GM12873 (cell line): ENCODE results near the gene CEBPG.

Experiments used
- TF ChIP-seq, protein P1 (sequence below): IDR thresholded peaks from 2 replicates; pipeline ENCODE4 v1.5.1; 2012; ENCODE audit warnings: low read depth, mild to moderate bottlenecking, moderate library complexity, low read length, control low read depth; ENCODE audit not compliant: insufficient read depth; ENCODE audit errors: missing control alignments

The CEBPG gene

DNA sequence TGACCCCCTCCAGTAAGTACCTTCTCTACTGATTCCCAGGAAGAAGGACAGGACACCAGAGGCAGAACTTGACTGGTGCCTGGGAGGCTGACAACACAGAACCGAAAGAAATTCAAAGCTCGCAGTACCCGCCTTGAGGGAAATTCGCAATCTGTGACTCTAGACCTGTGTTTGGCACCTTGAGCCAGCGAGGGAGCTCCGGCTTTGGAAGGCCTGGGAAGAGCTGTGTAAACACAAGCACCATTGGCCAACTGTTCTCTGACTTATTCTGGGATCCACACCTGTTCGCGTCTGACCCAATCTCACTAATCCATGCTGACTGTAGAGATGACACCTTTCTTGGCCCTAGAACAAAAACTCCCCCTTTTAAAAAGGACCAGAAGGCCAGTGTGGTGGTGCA lies 50.7 kb downstream of the CEBPG start:
- TF ChIP-seq, protein P1, sequence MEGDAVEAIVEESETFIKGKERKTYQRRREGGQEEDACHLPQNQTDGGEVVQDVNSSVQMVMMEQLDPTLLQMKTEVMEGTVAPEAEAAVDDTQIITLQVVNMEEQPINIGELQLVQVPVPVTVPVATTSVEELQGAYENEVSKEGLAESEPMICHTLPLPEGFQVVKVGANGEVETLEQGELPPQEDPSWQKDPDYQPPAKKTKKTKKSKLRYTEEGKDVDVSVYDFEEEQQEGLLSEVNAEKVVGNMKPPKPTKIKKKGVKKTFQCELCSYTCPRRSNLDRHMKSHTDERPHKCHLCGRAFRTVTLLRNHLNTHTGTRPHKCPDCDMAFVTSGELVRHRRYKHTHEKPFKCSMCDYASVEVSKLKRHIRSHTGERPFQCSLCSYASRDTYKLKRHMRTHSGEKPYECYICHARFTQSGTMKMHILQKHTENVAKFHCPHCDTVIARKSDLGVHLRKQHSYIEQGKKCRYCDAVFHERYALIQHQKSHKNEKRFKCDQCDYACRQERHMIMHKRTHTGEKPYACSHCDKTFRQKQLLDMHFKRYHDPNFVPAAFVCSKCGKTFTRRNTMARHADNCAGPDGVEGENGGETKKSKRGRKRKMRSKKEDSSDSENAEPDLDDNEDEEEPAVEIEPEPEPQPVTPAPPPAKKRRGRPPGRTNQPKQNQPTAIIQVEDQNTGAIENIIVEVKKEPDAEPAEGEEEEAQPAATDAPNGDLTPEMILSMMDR: no peak

DNA sequence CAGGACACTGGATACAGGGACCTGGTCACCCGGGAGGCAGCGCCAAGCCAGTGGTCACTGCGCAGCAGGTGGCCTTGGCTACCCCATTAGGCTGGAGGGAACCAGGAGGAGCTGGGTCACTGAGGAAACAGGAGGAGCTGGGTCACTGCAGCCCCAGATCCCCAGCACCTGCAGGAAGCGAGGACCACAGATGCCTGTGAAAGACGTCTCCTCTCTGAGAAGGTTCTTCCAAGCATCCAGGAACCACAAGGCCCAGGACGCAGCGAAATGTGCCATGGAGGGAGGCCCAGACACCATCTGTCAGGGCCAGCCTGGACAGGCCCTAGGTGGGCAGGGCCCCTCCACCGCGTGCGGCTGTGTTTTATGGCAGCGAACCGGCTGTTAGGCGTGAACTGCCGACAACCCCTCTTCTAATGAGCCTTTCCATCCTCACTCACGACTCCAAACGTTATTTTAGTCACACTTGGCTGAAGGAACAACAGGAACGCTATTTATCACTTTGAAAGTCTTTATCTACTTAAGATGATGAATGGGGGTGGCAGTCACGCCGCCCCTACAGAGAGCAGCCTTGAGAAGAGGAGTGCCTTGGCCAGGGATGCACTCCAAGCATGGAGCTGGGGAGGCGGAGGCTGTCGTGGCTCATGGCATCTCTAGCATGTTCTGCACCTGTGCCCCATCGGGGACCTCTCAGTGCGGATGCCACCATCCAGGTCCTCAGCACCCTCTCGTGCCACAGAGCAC lies 53.3 kb downstream of the CEBPG start:
- TF ChIP-seq, protein P1: no peak

DNA sequence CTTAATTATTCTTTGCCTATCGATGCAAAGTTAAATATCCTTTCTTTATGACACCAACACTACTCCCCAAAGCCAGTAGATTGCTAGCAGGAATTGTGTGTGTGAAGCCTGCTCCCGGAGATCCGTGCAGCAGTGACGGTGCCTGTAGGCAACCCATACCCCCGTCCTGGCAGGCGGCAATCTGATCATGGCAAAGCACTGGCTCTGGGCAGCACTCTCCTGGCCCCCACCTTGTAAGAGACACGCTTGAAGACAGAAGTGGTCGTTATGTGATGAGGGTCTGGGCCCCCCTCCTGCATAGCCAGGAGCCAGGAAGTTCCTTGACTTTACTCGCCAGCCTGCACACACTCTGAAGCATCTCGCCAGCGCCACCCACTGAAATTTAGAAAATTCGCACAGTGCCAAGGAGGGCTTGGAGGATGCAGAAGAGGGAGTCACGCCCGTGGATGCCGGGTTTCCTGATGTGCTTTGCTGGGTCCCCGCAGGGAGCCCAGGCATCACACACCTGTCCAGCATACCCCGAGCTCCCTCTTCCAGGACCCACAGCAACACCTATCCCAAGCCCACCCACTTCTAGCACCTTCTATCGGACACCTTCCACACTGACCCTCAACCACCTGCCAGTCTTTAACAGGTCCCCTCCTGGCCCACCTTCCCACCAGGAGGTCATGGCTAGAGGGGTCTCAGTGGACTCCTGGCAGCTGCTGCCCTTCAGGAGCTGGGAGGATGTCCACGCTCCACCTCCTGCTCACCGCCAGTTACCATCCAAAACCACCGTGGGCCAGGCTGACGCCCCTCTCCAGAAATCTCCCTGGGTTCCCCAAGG lies 54.5 kb downstream of the CEBPG start:
- TF ChIP-seq, protein P1: no peak

DNA sequence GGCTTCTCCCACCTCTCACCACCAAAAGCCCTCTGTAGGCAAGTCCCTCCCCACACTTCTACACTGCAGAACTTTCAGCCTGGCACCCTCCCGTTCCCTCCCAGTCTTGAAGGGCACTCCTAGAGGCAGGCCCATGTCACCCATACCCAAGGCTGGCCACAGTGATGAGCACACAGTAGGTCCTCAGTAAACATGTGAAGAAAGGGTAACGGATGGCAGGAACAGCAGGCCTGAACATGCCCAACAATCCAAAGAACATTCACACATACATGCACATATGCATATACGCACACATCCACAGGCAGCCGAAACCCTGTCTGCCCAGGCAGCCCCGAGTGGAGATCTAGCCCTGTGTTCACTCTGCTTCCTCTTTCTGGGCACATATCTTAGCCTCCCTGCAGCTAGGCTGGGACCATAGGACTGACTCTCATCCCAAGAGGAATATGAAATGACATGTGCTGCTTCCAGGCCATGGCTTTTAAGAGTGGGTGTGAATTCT lies 55.2 kb downstream of the CEBPG start:
- TF ChIP-seq, protein P1: no peak

DNA sequence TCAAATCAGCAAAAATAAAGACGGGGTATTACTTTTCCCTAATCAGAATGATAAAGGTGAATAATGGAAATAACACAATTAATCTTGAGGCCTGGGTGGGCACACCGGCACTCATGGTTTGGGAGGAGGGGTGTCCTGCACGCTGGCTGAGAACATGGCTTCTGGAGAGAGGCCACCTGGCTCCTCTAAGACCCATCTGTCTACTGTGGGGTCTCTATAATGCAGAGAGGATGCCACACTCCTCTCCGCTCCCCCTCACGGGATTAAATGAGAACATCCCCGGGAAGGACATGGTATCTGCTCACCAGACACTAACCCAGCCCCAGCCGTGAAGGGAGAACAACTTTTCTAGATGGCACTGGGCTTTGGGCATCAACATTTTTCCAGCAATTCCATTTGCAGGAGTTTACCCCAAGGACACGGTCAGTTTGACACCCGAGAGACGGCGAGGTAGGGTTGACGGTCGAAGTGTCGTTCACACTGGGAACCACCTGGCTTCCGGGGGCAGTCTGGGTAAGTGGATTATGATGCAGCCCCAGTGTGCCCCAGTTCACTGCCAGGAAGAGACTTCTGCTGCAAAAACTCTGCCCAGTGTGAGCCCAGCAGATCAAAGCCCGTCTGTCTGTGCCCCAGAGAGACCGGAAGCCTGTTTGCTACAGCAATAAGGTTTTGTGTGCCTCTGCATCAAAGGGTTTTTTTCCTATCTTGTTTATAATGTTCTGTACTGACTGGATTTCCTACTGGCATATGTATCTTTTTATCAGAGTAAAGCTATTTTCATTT lies 56.6 kb downstream of the CEBPG start:
- TF ChIP-seq, protein P1: no peak

DNA sequence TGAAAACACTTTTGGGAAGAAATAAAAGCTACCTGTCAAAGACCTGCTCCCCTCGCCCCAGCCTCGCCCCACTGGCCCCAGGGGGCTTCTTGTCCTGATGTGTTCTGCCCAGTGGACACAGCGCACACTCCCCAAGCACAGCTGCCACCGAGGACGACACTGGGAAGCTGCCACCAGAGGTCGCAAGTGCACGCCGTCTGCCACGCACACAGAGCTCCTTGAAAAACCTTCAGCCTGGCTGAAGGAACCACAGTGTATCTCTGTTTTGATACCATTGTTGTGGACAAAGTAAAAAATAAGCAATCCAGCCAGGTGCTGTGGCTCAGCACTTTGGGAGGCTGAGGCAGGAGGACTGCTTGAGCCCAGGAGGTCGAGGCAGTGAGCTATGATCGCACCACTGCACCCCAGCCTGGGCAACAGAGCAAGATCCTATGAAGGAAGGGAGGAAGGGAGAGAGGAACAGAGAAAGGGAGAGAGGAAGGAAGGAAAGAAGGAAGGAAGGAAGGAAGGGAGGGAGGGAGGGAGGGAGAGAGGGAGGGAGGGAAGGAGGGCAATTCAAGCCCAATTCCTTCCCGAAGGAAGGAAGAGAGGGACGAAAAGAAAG lies 57.3 kb downstream of the CEBPG start:
- TF ChIP-seq, protein P1: peak; percentile 96
